Activated effector memory CD4-positive, alpha-beta T cell treated with Interleukin-2 at 50 U/mL for 16 hours (primary cell): ENCODE measurements around the gene TTLL1.

Source experiments
- DNase-seq: peaks from one replicate; pipeline ENCODE4 v3.0.0-alpha.2; 2020

Gene TTLL1

DNA sequence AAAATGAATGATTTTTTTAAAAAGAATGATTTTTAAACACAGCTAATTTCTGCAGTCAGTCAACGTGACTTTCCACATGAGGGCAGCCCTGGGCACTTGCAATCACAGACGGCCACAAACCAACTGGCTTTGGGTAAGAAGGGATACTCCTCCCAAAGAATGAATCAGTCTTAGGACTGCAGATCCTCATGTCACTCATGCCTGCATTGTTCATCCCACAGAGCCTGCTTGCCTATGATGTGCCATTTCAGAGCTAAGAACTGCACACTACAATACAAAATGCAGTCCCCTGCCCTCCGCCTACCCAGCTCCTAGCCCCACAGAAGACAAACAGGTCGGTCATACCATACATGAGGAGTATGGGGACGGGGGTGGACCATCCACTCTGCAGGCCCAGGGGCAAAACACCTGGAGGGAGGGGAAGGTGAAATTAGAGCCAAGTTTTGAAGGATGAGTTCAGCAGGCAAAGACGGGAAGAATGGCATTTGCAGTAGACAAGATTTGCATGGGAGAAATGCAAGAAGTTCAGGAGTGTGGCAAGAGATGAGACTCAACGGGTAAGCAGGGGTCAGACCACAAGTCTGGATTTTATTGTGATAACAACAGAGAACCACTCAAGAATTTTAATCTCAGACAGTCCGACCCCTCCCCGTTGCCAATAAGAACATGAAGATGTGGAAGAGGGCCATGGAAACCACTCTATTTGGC is 98.9 kb downstream of the TTLL1 start:
- no peak for DNase-seq
